DOHH2 (cell line): ENCODE results near the gene SLC38A9.

Experiments used
- H3F3A ChIP-seq: fragments of 200-600 bp; sonication (generic), shearing (Covaris generic); 2 replicates; pipeline ENCODE4 v1.6.0; 2016; ENCODE audit warnings: antibody characterized with exemption, mild to moderate bottlenecking; ENCODE audit not compliant: control insufficient read depth, insufficient read depth
- H3K27ac ChIP-seq: fragments of 200-600 bp; sonication (generic); 2 replicates; pipeline ENCODE4 v1.5.1; 2014; ENCODE audit warnings: low read depth, mild to moderate bottlenecking, low read length, moderate library complexity
- H3K27me3 ChIP-seq: fragments of 200-600 bp; sonication (generic); 2 replicates; pipeline ENCODE4 v1.6.1; 2014; ENCODE audit warnings: mild to moderate bottlenecking, low read length, mixed read lengths; ENCODE audit not compliant: control insufficient read depth
- H3K36me3 ChIP-seq: fragments of 200-600 bp; sonication (generic); 2 replicates; pipeline ENCODE4 v1.6.1; 2014; ENCODE audit warnings: mild to moderate bottlenecking, low read length, moderate library complexity, mixed read lengths; ENCODE audit not compliant: control insufficient read depth
- H3K4me1 ChIP-seq: fragments of 200-600 bp; sonication (generic); 2 replicates; pipeline ENCODE4 v1.6.1; 2014; ENCODE audit warnings: mild to moderate bottlenecking, low read length, mixed read lengths; ENCODE audit not compliant: control insufficient read depth
- H3K4me2 ChIP-seq: fragments of 200-600 bp; sonication (generic); 2 replicates; pipeline ENCODE4 v1.6.0; 2014; ENCODE audit warnings: mild to moderate bottlenecking, low read length, moderate library complexity
- H3K4me3 ChIP-seq: fragments of 200-600 bp; sonication (generic); 2 replicates; pipeline ENCODE4 v1.5.1; 2014; ENCODE audit warnings: mild to moderate bottlenecking, low read length, mixed read lengths
- H3K79me2 ChIP-seq: fragments of 200-600 bp; sonication (generic); 2 replicates; pipeline ENCODE4 v1.6.1; 2014; ENCODE audit warnings: mild to moderate bottlenecking, low read length, mixed read lengths; ENCODE audit not compliant: control insufficient read depth
- H3K9me2 ChIP-seq: fragments of 200-600 bp; sonication (generic); replicated peaks from 2 replicates; pipeline ENCODE4 v1.6.1; 2014; ENCODE audit warnings: mild to moderate bottlenecking, low read length, mixed read lengths; ENCODE audit not compliant: control insufficient read depth
- H3K9me3 ChIP-seq: fragments of 200-600 bp; sonication (generic); 2 replicates; pipeline ENCODE4 v1.6.1; 2014; ENCODE audit warnings: antibody characterized with exemption, low read length, mixed read lengths; ENCODE audit not compliant: control insufficient read depth, insufficient read depth
- H4K20me1 ChIP-seq: fragments of 200-600 bp; sonication (generic); 2 replicates; pipeline ENCODE4 v1.6.0; 2014; ENCODE audit warnings: low read depth, mild to moderate bottlenecking, antibody characterized with exemption, low read length, moderate library complexity; ENCODE audit not compliant: control insufficient read depth, insufficient read depth
- EZH2phosphoT487 ChIP-seq: fragments of 200-600 bp; sonication (generic); IDR thresholded peaks from 2 replicates; pipeline ENCODE4 v1.6.1; 2017; ENCODE audit warnings: borderline replicate concordance, mild to moderate bottlenecking, antibody characterized with exemption, low read length, moderate library complexity, mixed read lengths
- TF ChIP-seq, protein P1 (sequence below): fragments of 200-600 bp; sonication (generic); IDR thresholded peaks from one replicate; pipeline ENCODE4 v1.5.1; 2014; ENCODE audit warnings: antibody characterized with exemption, mild to moderate bottlenecking, low read depth, low read length; ENCODE audit not compliant: poor library complexity, severe bottlenecking

Gene SLC38A9

DNA sequence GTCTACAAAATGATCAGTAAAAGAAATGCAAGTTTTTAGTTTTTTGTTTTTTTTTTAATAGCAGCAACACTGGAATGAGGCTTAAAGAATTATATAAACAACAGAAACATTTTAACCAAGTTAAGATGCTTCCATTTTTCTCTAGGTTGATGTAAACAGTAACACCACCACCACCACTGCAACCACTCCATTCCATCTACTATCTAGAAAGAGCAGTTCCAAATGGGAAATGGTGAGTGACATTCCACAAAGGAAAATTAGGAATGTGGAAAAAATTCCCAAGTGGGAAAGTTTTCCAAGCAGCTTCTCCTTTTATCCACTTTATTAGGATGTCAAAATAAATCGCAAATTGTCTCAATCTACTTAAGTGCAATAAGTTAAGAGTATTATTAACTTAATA is 32.6 kb downstream of the SLC38A9 start:
- Histone ChIP-seq H3K4me3 (no peak overlapping the region), H3K4me2 (no peak overlapping the region), H3F3A (no peaks in the 10 kb centered on the region), H3K9me2 (no peaks in the 10 kb centered on the region), H3K27ac (no peak overlapping the region), H3K27me3 (no peaks in the 10 kb centered on the region), H3K4me1 (no peaks in the 10 kb centered on the region), H3K9me3 (no peaks in the 10 kb centered on the region), H3K36me3 (no peaks in the 10 kb centered on the region), H3K79me2 (no peaks in the 10 kb centered on the region), H4K20me1 (0 out of 2 replicates have a peak, but pooled peaks cover 3% of the 10 kb centered on the region)
- TF ChIP-seq, protein P1, sequence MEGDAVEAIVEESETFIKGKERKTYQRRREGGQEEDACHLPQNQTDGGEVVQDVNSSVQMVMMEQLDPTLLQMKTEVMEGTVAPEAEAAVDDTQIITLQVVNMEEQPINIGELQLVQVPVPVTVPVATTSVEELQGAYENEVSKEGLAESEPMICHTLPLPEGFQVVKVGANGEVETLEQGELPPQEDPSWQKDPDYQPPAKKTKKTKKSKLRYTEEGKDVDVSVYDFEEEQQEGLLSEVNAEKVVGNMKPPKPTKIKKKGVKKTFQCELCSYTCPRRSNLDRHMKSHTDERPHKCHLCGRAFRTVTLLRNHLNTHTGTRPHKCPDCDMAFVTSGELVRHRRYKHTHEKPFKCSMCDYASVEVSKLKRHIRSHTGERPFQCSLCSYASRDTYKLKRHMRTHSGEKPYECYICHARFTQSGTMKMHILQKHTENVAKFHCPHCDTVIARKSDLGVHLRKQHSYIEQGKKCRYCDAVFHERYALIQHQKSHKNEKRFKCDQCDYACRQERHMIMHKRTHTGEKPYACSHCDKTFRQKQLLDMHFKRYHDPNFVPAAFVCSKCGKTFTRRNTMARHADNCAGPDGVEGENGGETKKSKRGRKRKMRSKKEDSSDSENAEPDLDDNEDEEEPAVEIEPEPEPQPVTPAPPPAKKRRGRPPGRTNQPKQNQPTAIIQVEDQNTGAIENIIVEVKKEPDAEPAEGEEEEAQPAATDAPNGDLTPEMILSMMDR, result no peak
- no peak for TF ChIP-seq EZH2phosphoT487

DNA sequence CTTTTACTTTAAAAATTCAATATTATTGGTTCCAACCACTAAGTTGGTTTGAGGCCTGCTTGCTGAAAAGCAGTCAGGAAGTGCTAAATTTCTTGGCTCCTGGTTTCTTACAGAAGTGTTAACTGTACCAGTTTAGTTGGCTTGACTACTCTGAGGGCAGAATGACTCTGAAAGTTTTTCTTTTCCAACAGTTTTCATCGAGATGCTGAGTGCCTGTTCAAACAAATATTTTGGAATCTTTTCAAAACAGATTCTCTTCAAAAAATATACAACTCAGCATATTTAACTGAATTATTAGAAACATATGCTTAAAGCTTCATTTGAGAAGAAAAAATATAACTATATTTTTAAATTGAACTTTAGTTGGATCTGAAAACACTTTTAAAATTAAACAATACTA is 37.0 kb downstream of the SLC38A9 start:
- Histone ChIP-seq H3K4me2 (no peak overlapping the region), H3K9me2 (no peaks in the 10 kb centered on the region), H3K27ac (no peak overlapping the region), H3K4me1 (no peaks in the 10 kb centered on the region; the same call in 1 of the 2 replicates), H3K79me2 (no peaks in the 10 kb centered on the region), H3K9me3 (no peaks in the 10 kb centered on the region), H3K27me3 (no peaks in the 10 kb centered on the region), H4K20me1 (no peaks in the 10 kb centered on the region), H3F3A (no peaks in the 10 kb centered on the region), H3K36me3 (peaks cover 4% of the 10 kb centered on the region; the same call in 1 of the 2 replicates), H3K4me3 (no peak overlapping the region)
- TF ChIP-seq, protein P1, result no peak
- TF ChIP-seq EZH2phosphoT487, result no peak

- no peak for TF ChIP-seq EZH2phosphoT487
- TF ChIP-seq, protein P1, result no peak
- Histone ChIP-seq H3K4me1 (peaks cover 3% of the 10 kb centered on the region; the same call in 1 of the 2 replicates), H3K27me3 (no peaks in the 10 kb centered on the region), H3K27ac (no peak overlapping the region), H3K9me2 (no peaks in the 10 kb centered on the region), H3K79me2 (no peaks in the 10 kb centered on the region), H4K20me1 (no peaks in the 10 kb centered on the region), H3K36me3 (peaks cover 4% of the 10 kb centered on the region; the same call in 1 of the 2 replicates), H3F3A (no peaks in the 10 kb centered on the region), H3K4me3 (no peak overlapping the region), H3K9me3 (no peaks in the 10 kb centered on the region), H3K4me2 (no peak overlapping the region)
These were observed 37.8 kb downstream of the SLC38A9 start for GRCh38 chr5:55674340-55674739.

DNA sequence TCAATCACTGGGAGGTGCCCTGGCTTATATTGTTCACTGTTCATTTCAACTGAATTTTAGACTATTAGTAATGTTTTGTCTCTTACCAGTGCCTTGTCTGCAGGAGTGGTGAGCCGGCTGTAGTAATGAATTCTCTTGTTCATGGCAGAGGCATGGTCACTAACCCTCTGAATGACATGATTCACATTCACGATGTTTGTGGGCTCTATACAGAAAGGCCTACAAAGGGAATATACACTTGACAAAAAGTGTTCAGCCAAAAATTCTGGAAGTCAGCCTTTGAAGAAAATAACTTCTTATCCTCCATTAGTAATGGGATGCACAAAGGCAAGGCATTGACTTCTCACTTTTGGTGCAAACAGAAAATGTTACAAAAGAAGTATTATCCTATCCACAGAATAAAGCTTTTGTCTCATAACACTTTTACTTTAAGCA is 39.6 kb downstream of the SLC38A9 start:
- Histone ChIP-seq H3K27ac (no peak overlapping the region), H3F3A (no peaks in the 10 kb centered on the region), H4K20me1 (no peaks in the 10 kb centered on the region), H3K9me3 (no peaks in the 10 kb centered on the region), H3K27me3 (no peaks in the 10 kb centered on the region), H3K4me1 (peaks cover 3% of the 10 kb centered on the region; the same call in 1 of the 2 replicates), H3K4me2 (no peak overlapping the region), H3K79me2 (no peaks in the 10 kb centered on the region), H3K36me3 (peaks cover 8% of the 10 kb centered on the region), H3K9me2 (no peaks in the 10 kb centered on the region), H3K4me3 (no peak overlapping the region)
- TF ChIP-seq, protein P1, result no peak
- no peak for TF ChIP-seq EZH2phosphoT487
